ENCODE data around the gene UNK. TPM values are rescaled to one million over a fixed set of nuclear protein-coding genes. Genes with fewer than 3 reads are reported as not detected.
A peak's percentile ranks its signal among the peaks of the same experiment; 100 is the strongest.

The UNK gene
- total RNA-seq, 1 donor from 2014 or later: 61.2 TPM

DNA sequence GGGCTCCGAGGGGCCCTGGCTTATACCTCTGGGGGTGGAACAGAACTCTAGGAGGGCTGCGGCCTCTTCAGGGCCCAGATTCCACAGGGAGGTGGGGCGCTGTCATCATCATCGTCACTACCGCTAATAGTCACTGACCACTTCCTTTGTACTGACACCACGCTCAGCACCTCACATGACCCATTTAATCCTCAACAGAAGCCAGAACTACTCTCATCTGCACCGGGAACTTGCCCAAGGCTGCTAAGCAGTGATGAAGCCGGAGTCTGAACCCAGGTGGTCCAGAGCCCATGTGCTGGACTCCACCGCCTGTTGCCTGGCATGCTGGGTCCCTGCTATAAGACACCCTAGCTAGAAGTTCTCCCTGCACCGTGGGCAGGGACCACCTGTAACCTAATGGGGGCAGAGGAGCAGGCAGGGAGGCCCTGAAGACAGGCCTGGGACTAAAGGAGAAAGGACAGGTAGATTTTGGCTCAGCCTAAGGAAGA, 47.6 kb downstream of the UNK start:
- Mint-ChIP-seq H3K36me3 (ENCODE audit: low read depth) (peaks cover 52% of the 10 kb centered on the region), H3K4me1 (peaks cover 20% of the 10 kb centered on the region), H3K4me3 (no peak overlapping the region), H3K27ac (peak overlapping the region; percentile 47), H3K27me3 (no peaks in the 10 kb centered on the region), H3K9me3 (no peaks in the 10 kb centered on the region)
- ChIA-PET CTCF (interaction anchor here (1.4 kb wide), 1 partner anchor 78 kb away, joined by 3 read pairs; no protein-coding TSS in a partner anchor), POLR2A (interaction anchor here (0.6 to 1.6 kb wide), 3 partner anchors 12 to 74 kb away, joined by 3 to 8 read pairs (median 4); partner anchors contain the start of genes UNC13D and WBP2)
- intact Hi-C loops (cut with micrococcal nuclease): no loop called here
- TF ChIP-seq, protein P1, sequence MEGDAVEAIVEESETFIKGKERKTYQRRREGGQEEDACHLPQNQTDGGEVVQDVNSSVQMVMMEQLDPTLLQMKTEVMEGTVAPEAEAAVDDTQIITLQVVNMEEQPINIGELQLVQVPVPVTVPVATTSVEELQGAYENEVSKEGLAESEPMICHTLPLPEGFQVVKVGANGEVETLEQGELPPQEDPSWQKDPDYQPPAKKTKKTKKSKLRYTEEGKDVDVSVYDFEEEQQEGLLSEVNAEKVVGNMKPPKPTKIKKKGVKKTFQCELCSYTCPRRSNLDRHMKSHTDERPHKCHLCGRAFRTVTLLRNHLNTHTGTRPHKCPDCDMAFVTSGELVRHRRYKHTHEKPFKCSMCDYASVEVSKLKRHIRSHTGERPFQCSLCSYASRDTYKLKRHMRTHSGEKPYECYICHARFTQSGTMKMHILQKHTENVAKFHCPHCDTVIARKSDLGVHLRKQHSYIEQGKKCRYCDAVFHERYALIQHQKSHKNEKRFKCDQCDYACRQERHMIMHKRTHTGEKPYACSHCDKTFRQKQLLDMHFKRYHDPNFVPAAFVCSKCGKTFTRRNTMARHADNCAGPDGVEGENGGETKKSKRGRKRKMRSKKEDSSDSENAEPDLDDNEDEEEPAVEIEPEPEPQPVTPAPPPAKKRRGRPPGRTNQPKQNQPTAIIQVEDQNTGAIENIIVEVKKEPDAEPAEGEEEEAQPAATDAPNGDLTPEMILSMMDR (IDR thresholded peaks at IDR 0.05): no peak
- DNase-seq (no peak), ATAC-seq (ENCODE audit: low read depth) (no peak)

DNA sequence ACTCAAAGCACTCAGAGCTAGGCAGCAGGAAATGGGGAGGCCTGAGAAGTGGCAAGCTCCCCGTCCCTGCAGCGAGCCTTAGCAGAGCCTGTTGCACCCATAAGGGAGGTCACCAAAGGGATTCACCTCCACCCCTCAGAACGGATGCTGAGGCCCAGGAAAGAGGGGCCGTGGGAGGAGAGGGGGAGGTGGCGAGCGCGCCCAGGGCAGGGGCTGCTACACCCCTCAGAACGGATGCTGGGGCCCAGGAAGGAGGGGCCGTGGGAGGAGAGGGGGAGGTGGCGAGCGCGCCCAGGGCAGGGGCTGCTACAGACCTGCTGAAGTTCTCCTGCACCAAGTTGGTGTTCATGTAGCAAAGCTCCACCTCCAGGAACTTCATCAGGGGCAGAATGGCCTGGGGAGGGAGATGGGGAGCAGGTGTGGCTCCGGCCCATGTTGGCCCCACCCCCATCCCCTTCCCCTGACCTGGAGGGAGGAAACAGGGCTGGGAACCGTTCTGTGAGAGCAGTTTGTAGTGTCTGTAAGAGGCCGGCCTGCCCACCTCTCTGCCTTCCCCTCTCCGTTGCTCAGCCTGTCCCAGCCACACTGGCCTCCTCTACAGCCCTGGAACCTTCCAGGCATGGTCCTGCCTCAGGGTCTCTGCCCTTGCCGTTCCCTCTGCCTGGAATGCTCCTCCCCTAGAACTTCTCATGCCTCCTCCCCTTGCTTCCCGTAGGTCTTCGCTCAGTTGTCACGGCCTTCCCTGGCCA, 48.2 kb downstream of the UNK start:
- ChIA-PET CTCF (interaction anchor here (1.4 kb wide), 1 partner anchor 79 kb away, joined by 3 read pairs; no protein-coding TSS in a partner anchor), POLR2A (interaction anchor here (1.5 to 1.6 kb wide), 3 partner anchors 11 to 57 kb away, joined by 3 to 8 read pairs (median 3); partner anchors contain the start of genes UNC13D and WBP2)
- no peaks in the 10 kb centered on the region for H3K9me3 Mint-ChIP-seq
- intact Hi-C loops (cut with micrococcal nuclease): no loop called here
- peak overlapping the region; percentile 47 for H3K27ac Mint-ChIP-seq
- H3K4me1 Mint-ChIP-seq: peaks cover 16% of the 10 kb centered on the region
- DNase-seq (no peak), ATAC-seq (ENCODE audit: low read depth) (no peak)
- peaks cover 57% of the 10 kb centered on the region for H3K36me3 Mint-ChIP-seq (ENCODE audit: low read depth)
- no peaks in the 10 kb centered on the region for H3K27me3 Mint-ChIP-seq
- no peak overlapping the region for H3K4me3 Mint-ChIP-seq
- TF ChIP-seq, protein P1 (IDR thresholded peaks at IDR 0.05): no peak

DNA sequence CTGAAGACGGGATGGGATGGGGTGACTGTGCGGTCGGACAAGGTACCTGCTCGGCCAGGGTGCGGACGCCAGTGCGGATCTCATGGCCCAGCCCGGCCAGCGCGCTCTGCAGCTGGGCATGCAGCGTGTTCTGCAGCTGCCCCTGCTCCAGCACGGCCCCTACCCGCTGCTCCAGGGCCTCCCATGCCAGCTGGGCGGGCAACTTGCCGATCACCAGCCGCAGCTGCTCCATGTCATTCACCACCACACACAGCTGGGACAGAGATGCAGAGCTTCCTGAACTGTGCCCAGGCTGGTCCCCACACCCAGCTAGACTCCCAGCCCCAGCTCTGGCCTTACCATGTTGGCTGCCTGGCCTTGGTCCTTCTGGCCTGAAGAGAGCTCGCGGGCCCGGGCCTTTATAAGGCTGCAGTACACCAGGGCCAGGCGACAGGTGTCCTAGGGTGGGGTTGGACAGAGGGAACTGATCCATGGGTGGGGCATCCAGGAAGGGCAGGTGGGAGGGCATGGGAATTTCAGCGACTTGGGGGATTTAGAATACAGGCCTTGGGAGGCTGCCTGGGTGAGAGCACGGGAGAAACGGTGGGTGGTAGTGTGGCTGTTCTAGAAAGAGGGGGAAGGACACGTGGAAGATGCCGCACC, 49.8 kb downstream of the UNK start:
- intact Hi-C loops (cut with micrococcal nuclease): no loop called here
- Mint-ChIP-seq H3K4me3 (no peak overlapping the region), H3K27ac (no peak overlapping the region), H3K36me3 (ENCODE audit: low read depth) (peaks cover 60% of the 10 kb centered on the region), H3K4me1 (peaks cover 10% of the 10 kb centered on the region), H3K27me3 (no peaks in the 10 kb centered on the region), H3K9me3 (no peaks in the 10 kb centered on the region)
- POLR2A ChIA-PET: interaction anchor here (0.5 to 1.7 kb wide), 4 partner anchors 11 to 58 kb away, joined by 3 to 4 read pairs (median 4); partner anchors contain the start of gene UNK
- DNase-seq: no peak
- ATAC-seq (ENCODE audit: low read depth): no peak
- TF ChIP-seq, protein P1 (IDR thresholded peaks at IDR 0.05): no peak
- CTCF ChIA-PET: no interaction called here

DNA sequence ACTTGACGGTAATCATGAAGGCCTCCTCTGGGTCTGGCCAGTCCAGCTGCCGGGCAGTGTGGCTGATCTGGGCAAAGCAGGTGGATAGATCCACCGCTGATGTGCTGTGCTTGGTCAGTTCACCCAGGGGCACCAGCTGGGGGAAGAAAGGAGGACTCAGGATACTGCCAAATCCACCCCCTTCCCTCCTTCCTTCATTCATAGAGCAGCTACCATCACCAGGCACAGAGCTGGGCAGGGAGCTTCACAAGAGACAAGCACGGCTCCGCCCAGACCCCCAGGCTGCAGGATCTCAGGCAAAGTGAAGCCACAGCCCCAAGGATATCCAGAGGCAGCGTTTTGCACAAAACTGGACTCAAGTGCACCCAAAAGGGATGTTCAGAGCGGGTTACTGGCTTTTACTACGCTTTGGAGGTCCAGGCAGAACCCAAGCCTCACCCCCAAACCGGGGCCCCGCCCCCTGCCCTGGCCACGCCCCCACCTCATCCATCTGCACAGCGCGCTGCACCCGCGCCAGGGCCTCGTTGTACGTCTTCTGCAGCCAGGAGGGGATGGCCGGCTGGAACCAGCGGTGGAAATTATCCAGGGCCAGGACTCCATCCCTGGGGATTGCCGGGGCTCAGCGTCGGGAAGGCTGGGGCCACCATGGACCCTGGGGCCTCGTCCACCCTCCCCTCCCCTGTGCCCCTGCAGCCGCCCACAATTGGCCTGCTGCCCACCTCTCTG, 50.5 kb downstream of the UNK start:
- ChIA-PET POLR2A (interaction anchor here (0.6 to 1.7 kb wide), 3 partner anchors 10 to 417 kb away, joined by 3 to 4 read pairs (median 3); no protein-coding TSS in a partner anchor), CTCF (interaction anchor here (1.2 kb wide), 2 partner anchors 10 to 13 kb away, joined by 3 read pairs; no protein-coding TSS in a partner anchor)
- intact Hi-C loops (cut with micrococcal nuclease): no loop called here
- no peak overlapping the region for H3K4me3 Mint-ChIP-seq
- H3K27ac Mint-ChIP-seq: no peak overlapping the region
- no peaks in the 10 kb centered on the region for H3K9me3 Mint-ChIP-seq
- no peaks in the 10 kb centered on the region for H3K27me3 Mint-ChIP-seq
- H3K4me1 Mint-ChIP-seq: peaks cover 10% of the 10 kb centered on the region
- ATAC-seq (ENCODE audit: low read depth) (no peak), DNase-seq (no peak)
- TF ChIP-seq, protein P1 (IDR thresholded peaks at IDR 0.05): no peak
- H3K36me3 Mint-ChIP-seq (ENCODE audit: low read depth): peaks cover 65% of the 10 kb centered on the region

Measured in activated B cell treated with CpG ODN at 0.5 μM for 24 hours (primary cell).